Right cardiac atrium (tissue), 5 donors: Measurements from ENCODE around the gene CALHM2. TPM values are rescaled to one million over a fixed set of nuclear protein-coding genes. Genes with fewer than 3 reads are reported as not detected.
"Not testable (repeated sequence)": the region's sequence is repeated elsewhere in the genome, so short reads cannot be mapped to it uniquely, and the experiment has no call there.

Experiments
- ATAC-seq, 2 donors: fragments of 200-7000 bp; cut with Tn5 transposase; one replicate each; pipeline versions ENCODE4 v1.8.0 to v1.9.1; 2020; ENCODE audit warnings: moderate library complexity in 2 of 2, mild to moderate bottlenecking in 1 of 2
- DNase-seq, 3 donors: peaks; one replicate each; pipeline ENCODE4 v3.0.0-alpha.2; 2020
- H3K27ac ChIP-seq: one replicate; pipeline ENCODE4 v1.5.1; 2013; ENCODE audit warnings: mild to moderate bottlenecking, low read length, control low read depth, moderate library complexity
- H3K27me3 ChIP-seq: one replicate; pipeline ENCODE4 v1.6.1; 2013; ENCODE audit not compliant: control insufficient read depth, insufficient read depth
- H3K4me1 ChIP-seq: one replicate; pipeline ENCODE4 v1.6.1; 2013; ENCODE audit warnings: low read length; ENCODE audit not compliant: control insufficient read depth, insufficient read depth
- H3K4me3 ChIP-seq: one replicate; pipeline ENCODE4 v1.5.1; 2013; ENCODE audit warnings: low read length, control low read depth
- H3K9me3 ChIP-seq: one replicate; pipeline ENCODE4 v1.6.1; 2013; ENCODE audit warnings: low read length; ENCODE audit not compliant: control insufficient read depth
- WGBS: extraction: QIAGEN DNeasy Blood & Tissue Kit; methylation state at CpG from one replicate; pipeline ENCODE4 v1.1.7; 2013; 5-methylcytosine and 5-hydroxymethylcytosine counted together
- intact Hi-C, 4 donors: fragments of 100-400 bp; cut with DNase I; formaldehyde crosslinking; loops; one replicate each; pipeline versions ENCODE4 v1.11.0 to v1.14.0; 2022 to 2023
- polyA plus RNA-seq: library from polyadenylated mRNA; stranded (reverse); fragments of 200-250 nt; gene quantifications from one replicate; pipeline ENCODE4 v1.2.3, GENCODE V29; 2013
- total RNA-seq, 4 donors: library from RNA; stranded (reverse); fragmentation: NEBNext Ultra II Directional; extraction: Animal tissue kit (Norgen Biotek cat#: 25700); gene quantifications; one replicate each; pipeline ENCODE4 v1.2.1, GENCODE V29; 2021
- donor health status: healthy with polysubstance abuse.
- donor health status: DM: no; HTN: yes; CAD: no.
- donor health status: DM: no; HTN: no; CAD: no.
- donor health status: DM: no; HTN: yes; CAD: no; lungs with severe emphysema.
- donor health status: DM: yes; HTN: yes; CAD: no.

The CALHM2 gene
- total and polyA plus RNA-seq, 5 donors, result 22.1 to 31.9 (median 30.1) TPM

- ATAC-seq (no peak), DNase-seq (no peak)
- Histone ChIP-seq H3K4me1 (no peaks in the 10 kb centered on the region), H3K27ac (no peak overlapping the region), H3K9me3 (no peaks in the 10 kb centered on the region), H3K4me3 (no peak overlapping the region), H3K27me3 (no peaks in the 10 kb centered on the region)
- intact Hi-C loops, result no loop called here
- 67% methylated on average over 5 of the region's 5 CpGs for WGBS
Measured at GRCh38 chr10:103492655-103493261, 40.6 kb upstream of the CALHM2 start.

GRCh38 chr10:103491729-103492364, 39.7 kb upstream of the CALHM2 start:
- WGBS, result 53% methylated on average over 7 of the region's 7 CpGs
- no peak overlapping the region for H3K4me3 ChIP-seq
- no peak for DNase-seq
- intact Hi-C loops, result no loop called here
- peak in 1 of 2 donors; percentile 41 for ATAC-seq
- no peak overlapping the region for H3K27ac ChIP-seq
- no peaks in the 10 kb centered on the region for H3K27me3 ChIP-seq
- H3K9me3 ChIP-seq, result no peaks in the 10 kb centered on the region
- H3K4me1 ChIP-seq, result no peaks in the 10 kb centered on the region

GRCh38 chr10:103490986-103491314, 38.8 kb upstream of the CALHM2 start:
- ATAC-seq (no peak), DNase-seq (no peak)
- Histone ChIP-seq H3K4me3 (no peak overlapping the region), H3K27ac (no peak overlapping the region), H3K4me1 (no peaks in the 10 kb centered on the region), H3K9me3 (no peaks in the 10 kb centered on the region), H3K27me3 (no peaks in the 10 kb centered on the region)
- intact Hi-C loops, result no loop called here
- WGBS, result 94% methylated on average over 1 of the region's 1 CpG

- ATAC-seq (no peak), DNase-seq (no peak)
- intact Hi-C loops, result no loop called here
- no peaks in the 10 kb centered on the region for H3K9me3 ChIP-seq
- H3K4me1 ChIP-seq, result no peaks in the 10 kb centered on the region
- H3K27ac ChIP-seq, result no peak overlapping the region
- 86% methylated on average over 2 of the region's 2 CpGs for WGBS
- H3K4me3 ChIP-seq, result no peak overlapping the region
- no peaks in the 10 kb centered on the region for H3K27me3 ChIP-seq
Measured at GRCh38 chr10:103487410-103487708, 35.2 kb upstream of the CALHM2 start.

GRCh38 chr10:103486635-103487409, 34.7 kb upstream of the CALHM2 start:
- H3K27ac ChIP-seq, H3K4me3 ChIP-seq, ATAC-seq, H3K4me1 ChIP-seq, DNase-seq, H3K27me3 ChIP-seq, intact Hi-C loops, H3K9me3 ChIP-seq: not testable (repeated sequence)
- 83% methylated on average over 8 of the region's 8 CpGs for WGBS

- H3K9me3 ChIP-seq, result no peaks in the 10 kb centered on the region
- H3K27me3 ChIP-seq, result no peaks in the 10 kb centered on the region
- no peak overlapping the region for H3K4me3 ChIP-seq
- H3K4me1 ChIP-seq, result no peaks in the 10 kb centered on the region
- 54% methylated on average over 12 of the region's 12 CpGs for WGBS
- no peak overlapping the region for H3K27ac ChIP-seq
- DNase-seq (no peak), ATAC-seq (peak; percentile 69 to 70)
- intact Hi-C loops, result loop anchor here in 1 of 4 donors (5.0 kb wide), 1 partner anchor 65 kb away; no protein-coding TSS in a partner anchor
Measured at GRCh38 chr10:103481974-103482531, 29.9 kb upstream of the CALHM2 start.

- no peaks in the 10 kb centered on the region for H3K27me3 ChIP-seq
- no peaks in the 10 kb centered on the region for H3K9me3 ChIP-seq
- H3K4me3 ChIP-seq, result no peak overlapping the region
- peak; percentile 25 to 30 for ATAC-seq
- intact Hi-C loops, result loop anchor here in 1 of 4 donors (5.0 kb wide), 1 partner anchor 63 kb away; no protein-coding TSS in a partner anchor
- H3K4me1 ChIP-seq, result no peaks in the 10 kb centered on the region
- peak in 2 of 3 donors; percentile 48 to 60 for DNase-seq
- no peak overlapping the region for H3K27ac ChIP-seq
- 68% methylated on average over 5 of the region's 5 CpGs for WGBS
Measured at GRCh38 chr10:103480521-103480920, 28.4 kb upstream of the CALHM2 start.

- Histone ChIP-seq H3K27me3 (no peaks in the 10 kb centered on the region), H3K9me3 (no peaks in the 10 kb centered on the region), H3K27ac (no peak within 1 kb of the TSS), H3K4me3 (no peak within 1 kb of the TSS), H3K4me1 (no peaks in the 10 kb centered on the region)
- intact Hi-C loops, result no loop called here
- DNase-seq (no peak), ATAC-seq (peak in 1 of 2 donors; percentile 54)
- 75% methylated on average over 7 of the region's 7 CpGs for WGBS
Measured at GRCh38 chr10:103479135-103479534, 27.0 kb upstream of the CALHM2 start, which contains the start of gene CALHM3. Gene CALHM3 (minus strand): TSS chr10:103479240. CDS start chr10:103479032, 208 bp downstream.

- DNase-seq, result no peak
- ATAC-seq, result no peak
- Histone ChIP-seq H3K9me3 (no peaks in the 10 kb centered on the region), H3K4me3 (no peak overlapping the region), H3K4me1 (no peaks in the 10 kb centered on the region), H3K27ac (no peak overlapping the region), H3K27me3 (no peaks in the 10 kb centered on the region)
- intact Hi-C loops, result no loop called here
- WGBS, result 84% methylated on average over 22 of the region's 22 CpGs
Measured at GRCh38 chr10:103478671-103479070, 26.5 kb upstream of the CALHM2 start.

GRCh38 chr10:103476046-103476768, 24.0 kb upstream of the CALHM2 start:
- no peaks in the 10 kb centered on the region for H3K27me3 ChIP-seq
- WGBS, result 67% methylated on average over 11 of the region's 11 CpGs
- no peak overlapping the region for H3K4me3 ChIP-seq
- no peak overlapping the region for H3K27ac ChIP-seq
- ATAC-seq, result no peak
- DNase-seq, result no peak
- H3K9me3 ChIP-seq, result no peaks in the 10 kb centered on the region
- H3K4me1 ChIP-seq, result no peaks in the 10 kb centered on the region
- intact Hi-C loops, result no loop called here
